ENCODE data around the gene MYO10. TPM values are rescaled to one million over a fixed set of nuclear protein-coding genes. Genes with fewer than 3 reads are reported as not detected.
A peak's percentile ranks its signal among the peaks of the same experiment; 100 is the strongest.

Gene MYO10
- total and polyA plus RNA-seq, 2 experiments from 2014 or later, result 119 to 276 TPM

DNA sequence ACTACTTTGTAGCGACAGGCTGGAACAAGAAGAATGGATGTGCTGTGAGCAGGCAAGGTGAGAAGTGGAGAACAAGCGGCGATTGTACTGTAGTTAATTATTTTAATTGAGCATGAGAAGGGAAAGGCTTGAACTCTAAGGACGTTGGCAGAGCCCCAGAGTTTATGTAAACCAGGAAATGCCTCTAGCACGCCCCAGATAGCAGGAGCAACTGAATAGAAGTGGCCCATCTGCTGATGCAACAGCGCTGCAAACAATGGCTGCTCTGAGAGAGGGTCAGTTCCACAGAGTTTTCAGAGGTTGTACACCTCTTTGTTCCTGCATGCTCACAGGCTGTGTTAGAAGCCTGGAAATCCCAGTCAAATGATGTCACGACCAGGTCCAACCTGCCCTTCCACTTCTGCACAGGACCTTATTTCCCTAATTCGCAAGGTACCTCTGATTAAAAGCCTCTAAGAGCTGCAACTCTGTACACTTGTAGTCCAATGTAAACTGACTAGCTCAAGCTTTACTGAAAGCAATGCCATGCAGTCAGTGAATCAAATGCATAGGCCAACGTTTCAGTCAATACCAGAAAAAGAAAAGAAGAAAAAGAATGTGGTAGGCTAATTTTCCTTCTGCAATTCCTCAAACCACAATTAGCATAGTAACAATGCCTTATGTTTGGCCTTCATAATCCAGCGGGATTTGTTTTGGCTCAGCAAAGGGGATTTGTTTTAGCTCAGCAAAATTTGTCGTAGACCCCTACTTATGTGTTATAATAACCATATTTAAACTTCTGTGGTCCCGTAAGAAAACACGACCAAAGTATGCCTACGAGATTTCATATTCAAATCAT lies 199.7 kb downstream of the MYO10 start:
- peaks cover 3% of the 10 kb centered on the region for H3F3A ChIP-seq (replicated peaks; ENCODE audit: low read depth)
- peaks cover 18% of the 10 kb centered on the region for H4K20me1 ChIP-seq (replicated peaks; ENCODE audit: insufficient read depth)
- Mint-ChIP-seq H3K27ac (peak overlapping the region; percentile 96), H3K9me3 (no peaks in the 10 kb centered on the region), H3K4me1 (peaks cover 55% of the 10 kb centered on the region), H3K36me3 (ENCODE audit: low read depth) (peaks cover 48% of the 10 kb centered on the region), H3K27me3 (ENCODE audit: insufficient read depth, low read depth, poor library complexity) (peaks cover 6% of the 10 kb centered on the region), H3K4me3 (peak overlapping the region; percentile 84)
- TF ChIP-seq JUNB (IDR thresholded peaks at IDR 0.05; ENCODE audit: unreplicated experiment) (no peak), NANOG (IDR thresholded peaks at IDR 0.05; ENCODE audit: borderline replicate concordance) (peak; percentile 45; the same call in 1 of the 2 replicates)
- H3K4me2 ChIP-seq, result peak overlapping the region; percentile 75
- peaks cover 49% of the 10 kb centered on the region for H3K4me1 ChIP-seq (ENCODE audit: insufficient read depth)
- H2AFZ ChIP-seq, result no peak overlapping the region
- H3K9me2 ChIP-seq (ENCODE audit: insufficient read depth), result no peaks in the 10 kb centered on the region
- H3K4me3 ChIP-seq, result peak overlapping the region; percentile 74
- H3K27me3 ChIP-seq (ENCODE audit: insufficient read depth), result no peaks in the 10 kb centered on the region
- peak overlapping the region; percentile 93 for H3K27ac ChIP-seq (ENCODE audit: low read depth)
- peak; percentile 80 for DNase-seq (ENCODE audit: low spot score)
- H3K36me3 ChIP-seq (ENCODE audit: insufficient read depth), result peaks cover 5% of the 10 kb centered on the region
- peaks cover 83% of the 10 kb centered on the region for H3K79me2 ChIP-seq (replicated peaks; ENCODE audit: insufficient read depth)
- ATAC-seq, result peak; percentile 22

DNA sequence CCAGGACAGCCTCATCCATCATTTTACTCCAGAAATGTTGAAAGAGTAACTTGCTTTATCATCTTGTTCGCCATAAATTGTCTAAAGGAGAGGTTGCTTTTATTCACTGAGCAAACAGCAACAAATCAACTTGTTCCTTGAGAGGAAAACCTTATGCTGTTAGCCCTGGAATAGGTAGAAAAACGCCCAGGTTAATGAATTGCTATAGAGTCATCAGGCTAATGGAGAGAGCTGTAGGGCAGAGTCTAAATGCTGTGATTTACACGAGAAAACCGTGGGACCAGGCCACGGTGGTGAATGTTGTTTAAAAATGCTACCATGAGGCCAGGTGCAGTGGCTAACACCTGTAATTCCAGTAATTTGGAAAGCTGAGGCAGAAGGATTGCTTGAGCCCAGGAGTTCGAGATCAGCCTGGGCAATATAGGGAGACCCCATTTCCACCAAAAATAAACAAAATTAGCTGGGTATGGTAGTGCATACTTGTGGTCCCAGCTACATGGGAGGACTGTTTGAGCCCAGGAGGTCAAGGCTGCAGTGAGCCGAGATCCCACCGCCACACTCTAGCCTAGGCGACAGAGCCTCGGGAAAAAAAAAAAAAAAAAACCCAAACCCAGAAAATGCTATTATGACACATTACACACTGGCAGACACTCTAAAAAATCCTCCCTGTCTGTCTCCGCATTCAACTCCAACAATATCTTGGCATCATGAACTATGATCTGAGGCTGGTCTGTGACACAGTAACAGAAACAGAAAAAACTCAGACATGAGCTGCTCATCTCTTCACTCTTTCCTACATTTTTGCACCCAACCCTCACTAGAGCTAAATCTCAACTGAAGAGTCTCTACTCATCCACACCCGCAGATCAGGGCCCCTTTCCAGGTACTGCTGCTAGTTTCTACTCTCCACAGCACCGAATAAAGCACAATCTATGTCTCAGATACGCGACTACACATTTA lies 200.7 kb downstream of the MYO10 start:
- H3K4me1 Mint-ChIP-seq, result peaks cover 60% of the 10 kb centered on the region
- no peaks in the 10 kb centered on the region for H3K9me2 ChIP-seq (ENCODE audit: insufficient read depth)
- H2AFZ ChIP-seq, result no peak overlapping the region
- peak overlapping the region; percentile 84 for H3K4me3 Mint-ChIP-seq
- H3K4me1 ChIP-seq (ENCODE audit: insufficient read depth), result peaks cover 52% of the 10 kb centered on the region
- no peak for ATAC-seq
- peaks cover 58% of the 10 kb centered on the region for H3K36me3 Mint-ChIP-seq (ENCODE audit: low read depth)
- DNase-seq (ENCODE audit: low spot score), result no peak
- H3K36me3 ChIP-seq (ENCODE audit: insufficient read depth), result peaks cover 5% of the 10 kb centered on the region
- TF ChIP-seq CREB1 (CRISPR knock-in tag; IDR thresholded peaks at IDR 0.05; ENCODE audit: low read depth) (no peak), POLR2AphosphoS5 (IDR thresholded peaks at IDR 0.05; ENCODE audit: low read depth) (no peak), STAT1 (IDR thresholded peaks at IDR 0.05; ENCODE audit: unreplicated experiment) (no peak), JUNB (IDR thresholded peaks at IDR 0.05; ENCODE audit: unreplicated experiment) (no peak), EZH2 (IDR thresholded peaks at IDR 0.05; ENCODE audit: low read depth, unreplicated experiment) (no peak), ZNF114 (CRISPR knock-in tag; IDR thresholded peaks at IDR 0.05) (no peak), ZNF331 (CRISPR knock-in tag; IDR thresholded peaks at IDR 0.05; ENCODE audit: low read depth) (no peak), EZH2phosphoT487 (IDR thresholded peaks at IDR 0.05; ENCODE audit: unreplicated experiment) (no peak)
- TF ChIP-seq, protein P1, sequence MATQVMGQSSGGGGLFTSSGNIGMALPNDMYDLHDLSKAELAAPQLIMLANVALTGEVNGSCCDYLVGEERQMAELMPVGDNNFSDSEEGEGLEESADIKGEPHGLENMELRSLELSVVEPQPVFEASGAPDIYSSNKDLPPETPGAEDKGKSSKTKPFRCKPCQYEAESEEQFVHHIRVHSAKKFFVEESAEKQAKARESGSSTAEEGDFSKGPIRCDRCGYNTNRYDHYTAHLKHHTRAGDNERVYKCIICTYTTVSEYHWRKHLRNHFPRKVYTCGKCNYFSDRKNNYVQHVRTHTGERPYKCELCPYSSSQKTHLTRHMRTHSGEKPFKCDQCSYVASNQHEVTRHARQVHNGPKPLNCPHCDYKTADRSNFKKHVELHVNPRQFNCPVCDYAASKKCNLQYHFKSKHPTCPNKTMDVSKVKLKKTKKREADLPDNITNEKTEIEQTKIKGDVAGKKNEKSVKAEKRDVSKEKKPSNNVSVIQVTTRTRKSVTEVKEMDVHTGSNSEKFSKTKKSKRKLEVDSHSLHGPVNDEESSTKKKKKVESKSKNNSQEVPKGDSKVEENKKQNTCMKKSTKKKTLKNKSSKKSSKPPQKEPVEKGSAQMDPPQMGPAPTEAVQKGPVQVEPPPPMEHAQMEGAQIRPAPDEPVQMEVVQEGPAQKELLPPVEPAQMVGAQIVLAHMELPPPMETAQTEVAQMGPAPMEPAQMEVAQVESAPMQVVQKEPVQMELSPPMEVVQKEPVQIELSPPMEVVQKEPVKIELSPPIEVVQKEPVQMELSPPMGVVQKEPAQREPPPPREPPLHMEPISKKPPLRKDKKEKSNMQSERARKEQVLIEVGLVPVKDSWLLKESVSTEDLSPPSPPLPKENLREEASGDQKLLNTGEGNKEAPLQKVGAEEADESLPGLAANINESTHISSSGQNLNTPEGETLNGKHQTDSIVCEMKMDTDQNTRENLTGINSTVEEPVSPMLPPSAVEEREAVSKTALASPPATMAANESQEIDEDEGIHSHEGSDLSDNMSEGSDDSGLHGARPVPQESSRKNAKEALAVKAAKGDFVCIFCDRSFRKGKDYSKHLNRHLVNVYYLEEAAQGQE (IDR thresholded peaks at IDR 0.05; ENCODE audit: unreplicated experiment), result no peak
- H3K9me3 Mint-ChIP-seq, result no peaks in the 10 kb centered on the region
- peaks cover 24% of the 10 kb centered on the region for H4K20me1 ChIP-seq (replicated peaks; ENCODE audit: insufficient read depth)
- peak overlapping the region; percentile 96 for H3K27ac Mint-ChIP-seq
- peaks cover 3% of the 10 kb centered on the region for H3F3A ChIP-seq (replicated peaks; ENCODE audit: low read depth)
- peaks cover 6% of the 10 kb centered on the region for H3K27me3 Mint-ChIP-seq (ENCODE audit: insufficient read depth, low read depth, poor library complexity)
- H3K4me2 ChIP-seq, result peak overlapping the region; percentile 75
- peak overlapping the region; percentile 74 for H3K4me3 ChIP-seq
- H3K79me2 ChIP-seq (replicated peaks; ENCODE audit: insufficient read depth), result peaks cover 93% of the 10 kb centered on the region
- H3K27me3 ChIP-seq (ENCODE audit: insufficient read depth), result no peaks in the 10 kb centered on the region
- H3K27ac ChIP-seq (ENCODE audit: low read depth), result peak overlapping the region; percentile 93

Data from GM23338 (cell line).